Epithelial cell of prostate (primary cell): ENCODE measurements around the gene GPC5.
"Not testable (repeated sequence)": the region's sequence is repeated elsewhere in the genome, so short reads cannot be mapped to it uniquely, and the experiment has no call there.

Source experiments
- DNase-seq: peaks from one replicate; pipeline ENCODE4 v3.0.0-alpha.2; 2011; ENCODE audit warnings: low read depth, low spot score
- H3K27ac ChIP-seq: fragments of 450-650 bp; 2 replicates; pipeline ENCODE4 v1.5.1; 2017; ENCODE audit warnings: mild to moderate bottlenecking

GPC5 gene

GRCh38 chr13:92823059-92823458, 1424.6 kb downstream of the GPC5 start:
- no peak overlapping the region for H3K27ac ChIP-seq

GRCh38 chr13:92825938-92826596, 1427.6 kb downstream of the GPC5 start:
- DNase-seq: no peak

More at GRCh38 chr13:92823059-92823458, 1424.6 kb downstream of the GPC5 start:
- no peak for DNase-seq

GRCh38 chr13:92827503-92827902, 1429.1 kb downstream of the GPC5 start:
- no peak for DNase-seq
- H3K27ac ChIP-seq: no peak overlapping the region

More at GRCh38 chr13:92825938-92826596, 1427.6 kb downstream of the GPC5 start:
- no peak overlapping the region for H3K27ac ChIP-seq

GRCh38 chr13:92829930-92830329, 1431.5 kb downstream of the GPC5 start:
- H3K27ac ChIP-seq: no peak overlapping the region
- no peak for DNase-seq

- no peak for DNase-seq
- no peak overlapping the region for H3K27ac ChIP-seq
Observed at GRCh38 chr13:92830821-92831220, 1432.4 kb downstream of the GPC5 start.

GRCh38 chr13:92833071-92833470, 1434.7 kb downstream of the GPC5 start:
- no peak overlapping the region for H3K27ac ChIP-seq
- no peak for DNase-seq

- no peak for DNase-seq
- H3K27ac ChIP-seq: no peak overlapping the region
Observed at GRCh38 chr13:92836171-92836570, 1437.8 kb downstream of the GPC5 start.

- H3K27ac ChIP-seq: no peak overlapping the region
- peak; percentile 54 for DNase-seq
Observed at GRCh38 chr13:92838786-92839185, 1440.4 kb downstream of the GPC5 start.

GRCh38 chr13:92842145-92842544, 1443.7 kb downstream of the GPC5 start:
- H3K27ac ChIP-seq: no peak overlapping the region
- no peak for DNase-seq

- no peak for DNase-seq
- no peak overlapping the region for H3K27ac ChIP-seq
Observed at GRCh38 chr13:92843549-92843948, 1445.1 kb downstream of the GPC5 start.

- H3K27ac ChIP-seq: no peak overlapping the region
- DNase-seq: no peak
Observed at GRCh38 chr13:92849381-92849780, 1451.0 kb downstream of the GPC5 start.

GRCh38 chr13:92864584-92865284, 1466.3 kb downstream of the GPC5 start:
- DNase-seq: no peak
- no peak overlapping the region for H3K27ac ChIP-seq

- DNase-seq: no peak
Observed at GRCh38 chr13:92873029-92873428, 1474.6 kb downstream of the GPC5 start.

GRCh38 chr13:92886535-92887077, 1488.2 kb downstream of the GPC5 start:
- DNase-seq: no peak
- H3K27ac ChIP-seq: no peak overlapping the region

More at GRCh38 chr13:92873029-92873428, 1474.6 kb downstream of the GPC5 start:
- no peak overlapping the region for H3K27ac ChIP-seq

GRCh38 chr13:92894447-92894846, 1496.0 kb downstream of the GPC5 start:
- no peak overlapping the region for H3K27ac ChIP-seq
- DNase-seq: no peak

GRCh38 chr13:92896842-92897241, 1498.4 kb downstream of the GPC5 start:
- DNase-seq: no peak

GRCh38 chr13:92898946-92899345, 1500.5 kb downstream of the GPC5 start:
- not testable (repeated sequence) for DNase-seq, H3K27ac ChIP-seq

More at GRCh38 chr13:92896842-92897241, 1498.4 kb downstream of the GPC5 start:
- no peak overlapping the region for H3K27ac ChIP-seq

- H3K27ac ChIP-seq: no peak overlapping the region
- no peak for DNase-seq
Observed at GRCh38 chr13:92900446-92900845, 1502.0 kb downstream of the GPC5 start.

GRCh38 chr13:92901739-92902138, 1503.3 kb downstream of the GPC5 start:
- no peak overlapping the region for H3K27ac ChIP-seq
- DNase-seq: no peak

GRCh38 chr13:92912629-92913028, 1514.2 kb downstream of the GPC5 start:
- DNase-seq: no peak
- H3K27ac ChIP-seq: no peak overlapping the region

- DNase-seq: no peak
Observed at GRCh38 chr13:92913840-92914239, 1515.4 kb downstream of the GPC5 start.

More at GRCh38 chr13:92913840-92914239, 1515.4 kb downstream of the GPC5 start:
- H3K27ac ChIP-seq: no peak overlapping the region
